HG02870 (cell line): ENCODE measurements around the gene SLC5A4.
"Not testable (repeated sequence)": the region's sequence is repeated elsewhere in the genome, so short reads cannot be mapped to it uniquely, and the experiment has no call there.

Experiments used
- ATAC-seq: cut with Tn5 transposase; IDR thresholded peaks from one replicate; pipeline ENCODE4 v1.9.1; 2021; ENCODE audit warnings: mild to moderate bottlenecking, moderate library complexity; ENCODE audit not compliant: unreplicated experiment

The SLC5A4 gene

DNA sequence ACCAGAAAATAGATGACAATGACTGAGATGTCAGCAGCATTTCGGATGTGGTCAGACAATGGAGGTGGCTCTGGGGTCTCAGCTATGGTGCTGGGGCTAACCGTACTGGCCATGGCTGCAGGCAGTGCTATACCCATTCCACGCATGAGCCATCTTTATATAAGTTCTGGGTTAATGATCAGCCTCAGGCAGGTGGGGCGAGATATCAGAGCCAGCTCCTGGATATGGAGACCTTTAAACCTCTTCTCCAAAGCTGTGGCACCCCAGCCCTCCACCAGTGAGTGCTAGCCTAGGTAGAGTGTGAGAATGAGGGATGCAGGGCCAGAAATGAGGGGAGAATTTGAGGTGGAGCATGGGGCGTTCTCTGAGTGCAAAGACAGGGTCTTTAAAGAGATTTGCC, at the start of gene SLC5A4:
Gene SLC5A4, minus strand, starts transcription at position 131 of the 400 bp plus-strand sequence. Its CDS starts 18 bp downstream, at position 113.
- ATAC-seq, result no peak

DNA sequence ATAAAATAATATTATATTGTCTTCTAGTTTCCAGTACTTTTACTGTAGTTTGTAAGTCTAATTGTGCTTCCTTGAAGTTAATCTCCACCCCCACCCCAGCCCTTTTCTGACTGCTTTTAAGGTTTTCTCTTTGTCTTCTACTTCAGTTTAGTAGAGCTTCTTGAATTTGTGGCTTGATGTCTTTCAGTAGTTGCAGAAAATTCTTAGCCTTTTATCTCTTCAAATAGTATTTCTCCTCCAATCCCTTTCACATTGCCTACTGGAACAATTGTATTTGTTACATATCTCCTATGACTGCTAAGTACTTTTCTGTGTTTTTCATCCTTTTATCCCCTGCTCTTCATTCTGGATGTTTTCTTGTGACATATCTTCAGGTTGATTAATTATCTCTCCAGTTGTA, 38.8 kb upstream of the SLC5A4 start:
- ATAC-seq, result not testable (repeated sequence)

DNA sequence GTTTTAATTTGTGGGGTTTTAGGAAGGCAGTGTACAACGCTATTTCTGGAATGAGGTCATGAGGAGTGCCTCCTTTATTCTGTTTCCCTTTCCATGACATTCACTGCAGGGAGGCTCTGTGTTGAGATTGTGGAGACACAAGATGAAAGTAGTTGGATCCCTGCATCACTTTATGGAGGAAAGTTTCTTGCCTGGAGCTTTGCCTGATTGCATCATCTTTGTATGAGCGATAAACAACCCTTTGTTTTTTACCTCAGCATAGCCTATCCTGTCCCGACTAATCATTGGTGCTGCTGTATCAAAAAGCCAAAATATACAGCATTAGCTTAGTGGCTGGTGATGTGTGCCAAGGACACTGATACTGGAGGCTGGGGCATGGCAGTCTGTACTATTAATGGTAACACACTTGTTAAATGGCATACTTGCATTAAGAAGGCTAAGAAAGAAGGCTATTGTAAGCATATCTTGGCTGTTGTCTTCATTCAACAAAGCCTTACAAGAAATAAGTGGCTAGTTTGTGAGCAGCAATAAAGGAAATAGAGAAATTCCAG, 31.2 kb upstream of the SLC5A4 start:
- ATAC-seq, result no peak

DNA sequence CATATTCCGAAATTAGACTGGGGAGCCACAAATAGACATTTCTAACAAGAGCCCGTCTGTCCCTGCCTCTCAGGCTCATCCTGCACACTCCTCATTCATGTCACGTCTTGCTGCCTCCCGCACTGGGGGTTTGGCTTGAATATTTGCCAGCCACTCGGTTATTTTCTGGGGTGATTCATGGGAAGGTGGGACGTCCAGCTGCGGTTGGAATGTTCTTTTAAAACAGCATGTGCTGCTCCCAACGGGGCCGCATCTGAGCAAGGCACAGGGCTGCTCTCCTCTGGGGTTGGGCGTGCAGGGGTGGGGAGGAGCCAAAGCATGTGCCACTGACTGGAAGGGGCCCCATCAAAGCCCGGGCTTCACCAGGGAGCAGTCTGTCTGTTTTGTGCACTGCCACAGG, 25.9 kb upstream of the SLC5A4 start:
- ATAC-seq, result no peak

DNA sequence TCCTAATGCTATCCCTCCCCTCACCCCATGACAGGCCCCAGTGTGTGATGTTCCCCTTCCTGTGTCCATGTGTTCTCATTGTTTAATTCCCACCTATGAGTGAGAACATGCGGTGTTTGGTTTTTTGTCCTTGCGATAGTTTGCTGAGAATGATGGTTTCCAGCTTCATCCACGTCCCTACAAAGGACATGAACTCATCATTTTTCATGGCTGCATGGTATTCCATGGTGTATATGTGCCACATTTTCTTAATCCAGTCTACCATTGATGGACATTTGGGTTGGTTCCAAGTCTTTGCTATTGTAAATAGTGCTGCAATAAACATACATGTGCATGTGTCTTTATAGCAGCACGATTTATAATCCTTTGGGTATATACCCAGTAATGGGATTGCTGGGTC, 20.2 kb upstream of the SLC5A4 start:
- not testable (repeated sequence) for ATAC-seq

DNA sequence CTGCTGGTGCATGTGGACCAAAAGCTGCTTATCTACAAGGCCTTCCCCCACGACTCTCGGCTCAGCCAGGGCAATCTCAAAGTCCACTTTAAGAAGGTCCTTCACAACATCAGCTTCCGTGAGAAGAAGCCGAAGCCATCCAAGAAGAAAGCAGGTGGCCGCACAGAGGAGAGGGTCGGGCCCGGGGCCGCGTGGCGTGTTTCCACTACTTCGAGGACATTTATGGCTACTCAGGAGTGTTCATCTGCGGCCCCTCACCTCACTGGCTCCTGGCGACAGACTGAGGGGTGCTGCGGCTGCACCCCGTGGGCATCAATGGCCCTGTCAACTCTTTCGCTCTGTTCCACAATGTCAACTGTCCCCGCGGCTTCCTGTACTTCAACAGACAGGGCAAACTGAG, 16.2 kb upstream of the SLC5A4 start:
- ATAC-seq, result no peak

DNA sequence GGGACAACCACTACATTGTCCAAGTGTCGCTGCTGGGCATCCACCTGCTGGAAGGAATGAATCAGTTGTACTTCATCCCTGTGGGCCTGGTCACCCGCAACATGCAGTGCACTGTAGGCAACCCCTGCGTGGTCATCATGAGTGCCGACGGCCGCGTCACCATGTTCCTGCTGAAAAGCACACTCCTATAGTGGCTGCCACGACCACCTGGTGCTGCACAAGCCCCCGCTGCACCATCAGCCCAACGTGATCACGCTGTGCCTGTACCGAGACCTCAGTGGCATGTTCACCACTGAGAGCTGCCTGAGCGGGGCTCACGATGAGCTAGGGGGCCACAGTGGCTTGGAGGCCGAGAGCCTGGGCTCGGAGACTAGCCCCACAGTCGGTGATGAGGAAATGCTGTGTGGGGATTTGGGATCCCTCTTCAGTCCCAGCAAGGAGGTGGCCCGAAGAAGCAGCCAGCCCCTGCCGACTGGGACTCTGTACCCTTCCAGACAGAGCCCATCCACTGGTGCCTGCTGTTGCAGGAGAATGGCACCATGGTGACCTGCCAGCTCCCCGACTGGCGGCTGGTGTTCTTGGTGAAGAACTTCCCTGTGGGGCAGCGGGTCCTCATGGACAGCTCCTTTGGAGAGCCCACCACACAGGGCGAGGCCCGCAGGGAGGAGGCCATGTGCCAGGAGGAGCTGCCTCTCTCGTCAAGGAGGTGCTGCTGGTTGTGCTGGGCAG, 15.7 kb upstream of the SLC5A4 start:
- no peak for ATAC-seq

DNA sequence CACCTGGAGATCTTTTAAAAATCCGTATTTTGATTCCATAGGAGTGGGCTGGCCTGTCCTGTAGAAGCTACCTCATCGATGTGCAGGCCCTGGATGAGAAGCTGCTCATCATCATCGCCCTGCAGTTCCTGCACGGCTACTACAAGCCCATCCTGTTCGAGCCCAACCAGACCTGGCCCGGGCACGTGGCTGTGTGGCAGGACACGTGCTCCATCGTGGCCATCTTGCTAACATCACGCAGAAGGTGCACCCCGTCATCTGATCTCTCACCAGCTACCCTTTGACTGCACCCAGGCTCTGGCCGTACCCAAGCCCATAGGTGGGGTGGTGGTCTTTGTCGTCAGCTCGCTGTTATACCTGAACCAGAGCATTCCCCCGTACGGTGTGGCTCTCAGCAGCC, 14.2 kb upstream of the SLC5A4 start:
- no peak for ATAC-seq

DNA sequence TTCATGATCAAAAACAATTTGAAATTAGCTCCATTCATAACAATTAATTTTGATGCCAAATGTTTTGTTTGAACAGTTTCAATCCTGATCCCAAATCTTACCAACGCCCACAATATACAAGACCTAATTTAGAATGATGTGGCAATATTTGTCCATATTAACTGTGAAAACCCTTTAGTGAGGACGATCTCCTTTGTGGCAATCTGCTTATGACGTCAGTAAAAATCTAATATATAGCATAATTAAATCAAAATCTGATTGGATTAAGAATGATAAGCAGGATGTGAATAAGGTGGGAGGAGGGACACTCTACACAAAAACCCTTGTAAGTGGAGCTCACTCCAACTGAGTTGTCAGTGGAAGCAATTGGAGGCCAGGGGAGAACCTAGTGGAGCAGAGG, 11.9 kb upstream of the SLC5A4 start:
- ATAC-seq, result no peak

DNA sequence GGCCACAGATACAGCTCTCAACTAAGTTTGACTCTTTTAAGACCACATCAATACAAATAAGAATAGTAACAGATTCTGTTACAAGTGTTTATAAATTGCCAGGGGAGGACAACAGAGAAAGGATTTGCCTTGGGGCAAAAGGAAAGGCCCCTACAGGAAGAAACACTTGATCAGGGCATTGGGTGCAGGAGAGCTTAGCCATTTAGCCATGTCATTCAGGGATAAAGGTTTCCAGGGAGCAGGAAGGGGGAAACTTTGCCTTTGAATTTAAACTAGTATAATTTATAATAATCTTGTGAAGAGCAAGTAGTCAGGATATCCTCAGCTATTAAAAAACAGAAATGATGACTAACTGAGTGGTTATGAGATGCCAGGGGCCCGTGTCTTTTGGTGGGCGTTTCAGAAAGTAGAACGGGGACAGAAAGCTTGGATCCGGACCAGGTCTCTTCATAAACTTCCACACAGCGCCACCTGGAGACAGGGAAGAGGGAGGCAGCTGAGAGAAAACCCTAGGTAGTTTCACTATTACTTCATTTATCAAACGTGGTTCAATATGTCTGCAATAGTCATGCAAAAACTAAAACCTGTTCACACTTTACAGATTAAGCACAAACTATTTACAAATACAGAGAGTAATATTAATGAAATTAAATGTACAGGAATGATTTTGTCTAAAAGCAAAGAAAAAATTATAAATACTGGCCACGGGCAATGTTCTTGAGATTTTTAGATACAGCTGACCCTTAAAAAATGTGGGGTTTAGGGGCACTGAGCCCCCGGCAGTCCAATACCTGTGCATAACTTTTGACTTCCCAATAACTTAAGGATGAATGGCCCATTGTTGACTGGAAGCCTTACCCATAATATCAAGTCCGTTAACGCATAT, 11.0 kb upstream of the SLC5A4 start:
- no peak for ATAC-seq

DNA sequence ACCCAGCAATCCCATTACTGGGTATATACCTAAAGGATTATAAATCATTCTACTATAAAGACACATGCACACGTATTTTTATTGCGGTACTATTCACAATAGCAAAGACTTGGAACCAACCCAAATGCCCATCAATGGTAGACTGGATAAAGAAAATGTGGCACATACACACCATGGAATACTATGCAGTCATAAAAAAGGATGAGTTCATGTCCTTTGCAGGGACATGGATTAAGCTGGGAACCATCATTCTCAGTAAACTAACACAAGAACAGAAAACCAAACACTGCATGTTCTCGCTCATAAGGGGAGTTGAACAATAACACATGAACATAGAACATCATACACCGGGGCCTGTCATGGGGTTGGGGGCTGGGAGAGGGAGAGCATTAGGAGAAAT, 8.5 kb upstream of the SLC5A4 start:
- ATAC-seq, result not testable (repeated sequence)

DNA sequence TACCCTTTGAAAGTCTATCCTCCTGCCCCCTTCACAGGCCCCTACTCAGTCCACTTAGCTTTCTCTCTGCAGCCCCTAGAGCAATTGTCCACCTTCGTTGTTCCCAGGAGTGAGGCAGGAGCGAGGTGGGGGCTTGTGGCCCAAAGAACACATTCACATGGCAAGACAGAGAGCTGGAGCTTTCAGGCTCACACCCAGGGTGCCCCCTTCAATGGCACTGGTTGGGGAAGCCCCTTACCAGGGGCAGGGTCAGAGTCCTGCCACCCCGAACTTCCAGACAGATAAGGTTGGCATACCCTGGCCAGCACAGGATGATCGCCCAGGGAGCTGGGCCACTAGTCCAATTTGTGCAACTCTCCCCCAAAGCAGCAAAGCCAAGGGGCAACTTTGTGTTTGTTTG, 6.2 kb upstream of the SLC5A4 start:
- ATAC-seq, result no peak

DNA sequence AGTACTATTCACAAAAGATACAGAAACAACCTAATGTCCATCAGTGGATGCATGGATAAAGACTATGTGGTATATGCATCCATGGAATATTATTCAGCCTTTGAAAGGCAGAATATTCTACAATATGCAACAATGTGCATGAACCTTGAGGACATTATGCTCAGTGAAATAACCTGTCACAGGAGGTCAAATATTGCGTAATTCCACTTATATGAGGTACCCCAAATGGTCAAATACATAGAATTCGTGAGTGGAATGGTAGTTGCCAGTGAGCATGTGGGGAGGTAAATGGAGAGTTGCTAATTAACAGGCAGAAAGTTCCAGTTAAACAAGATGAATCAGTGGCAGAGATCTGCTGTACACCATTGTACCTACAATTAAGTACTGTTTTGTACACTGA, 3.6 kb upstream of the SLC5A4 start:
- no peak for ATAC-seq

DNA sequence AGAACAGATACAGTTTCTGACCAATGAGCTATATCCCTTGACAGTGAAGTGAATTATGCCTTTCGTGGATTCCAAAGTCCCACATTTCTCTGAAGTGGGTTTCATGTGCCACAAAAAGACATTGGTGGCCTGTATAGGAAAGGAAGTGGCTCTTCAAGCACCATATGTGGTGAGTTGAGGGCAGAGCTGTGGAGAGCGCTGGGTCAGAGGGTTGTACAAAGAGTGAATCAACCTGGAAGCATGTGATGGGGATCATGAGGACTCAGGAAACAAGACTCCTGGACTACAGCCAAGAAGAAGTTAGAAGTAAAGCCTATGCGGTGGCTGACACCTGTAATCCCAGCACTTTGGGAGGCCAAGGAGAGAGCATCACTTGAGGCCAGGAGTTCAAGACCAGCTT, 579 bp upstream of the SLC5A4 start:
- ATAC-seq, result no peak

DNA sequence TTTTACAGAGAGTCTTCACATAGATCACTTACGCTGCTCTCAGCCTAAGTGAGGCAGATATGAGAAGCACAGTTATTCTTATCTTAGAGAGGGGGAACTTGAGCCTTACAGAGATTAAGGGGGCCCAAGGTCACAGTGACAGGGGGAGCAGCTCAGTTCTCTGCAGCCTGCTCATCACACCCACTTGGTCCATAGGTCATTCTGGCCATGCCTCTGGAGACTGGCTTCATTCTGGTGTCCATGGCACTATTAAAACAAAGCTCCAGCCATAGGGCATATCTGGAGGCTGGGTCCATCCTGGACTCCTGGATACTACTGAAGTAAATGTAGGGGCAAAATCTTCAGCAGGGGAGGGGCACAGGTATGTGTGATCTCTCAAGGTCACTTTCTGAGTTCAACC, 5.9 kb downstream of the SLC5A4 start:
- no peak for ATAC-seq

DNA sequence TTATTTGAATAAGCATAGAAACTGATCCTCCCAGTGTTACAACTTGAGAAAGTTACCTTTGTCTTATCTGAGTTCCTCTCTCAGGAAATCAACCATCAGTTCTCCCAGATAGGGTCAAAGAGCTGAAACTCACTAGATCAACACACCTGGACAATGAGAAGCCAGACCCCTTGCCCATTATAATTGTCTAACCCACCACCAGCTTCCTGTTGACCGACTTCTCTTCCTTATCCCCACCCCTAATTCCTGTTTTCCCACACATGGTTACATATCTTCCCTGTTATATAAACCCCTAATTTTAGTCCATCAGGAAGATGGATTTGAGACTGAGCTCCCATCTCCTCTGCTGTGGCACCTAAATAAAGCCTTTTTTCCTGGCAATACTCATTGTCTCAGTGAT, 6.9 kb downstream of the SLC5A4 start:
- no peak for ATAC-seq

DNA sequence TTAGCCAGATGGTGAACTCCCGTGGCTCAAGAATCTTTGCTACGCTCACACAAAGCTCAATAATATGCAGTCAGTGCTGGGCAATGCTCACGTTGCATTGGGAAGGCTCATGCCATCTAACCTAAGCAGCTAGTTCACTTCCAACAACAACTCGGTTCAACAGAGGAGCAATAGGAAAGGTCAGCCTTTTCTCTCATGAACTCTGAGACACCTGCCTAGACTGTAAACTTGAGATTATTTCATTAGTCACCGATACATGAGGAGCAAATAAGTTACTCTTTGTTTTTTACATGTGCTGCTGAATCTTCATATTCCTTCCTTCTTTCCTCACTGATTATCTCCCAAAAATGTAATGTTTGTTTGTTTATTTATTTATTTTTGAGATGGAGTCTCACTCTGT, 9.0 kb downstream of the SLC5A4 start:
- no peak for ATAC-seq

DNA sequence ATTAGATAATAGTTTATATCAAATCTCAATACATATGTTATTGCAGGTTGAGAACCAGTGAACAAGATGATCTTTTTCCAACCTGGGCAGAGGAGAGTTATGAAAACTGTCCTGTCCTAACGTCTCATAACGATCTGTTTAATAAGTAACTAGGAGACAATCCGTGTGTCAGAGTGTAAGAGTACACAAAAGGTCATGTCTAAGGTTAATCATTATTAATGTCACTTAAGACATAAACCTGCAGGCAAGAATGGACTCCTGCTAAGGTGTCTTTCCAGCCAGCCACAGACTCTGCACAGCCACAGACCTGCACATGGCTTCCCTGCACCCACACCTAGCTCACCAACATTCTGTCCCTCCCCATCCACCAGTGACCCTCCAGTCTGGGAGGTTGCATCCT, 10.1 kb downstream of the SLC5A4 start:
- no peak for ATAC-seq

DNA sequence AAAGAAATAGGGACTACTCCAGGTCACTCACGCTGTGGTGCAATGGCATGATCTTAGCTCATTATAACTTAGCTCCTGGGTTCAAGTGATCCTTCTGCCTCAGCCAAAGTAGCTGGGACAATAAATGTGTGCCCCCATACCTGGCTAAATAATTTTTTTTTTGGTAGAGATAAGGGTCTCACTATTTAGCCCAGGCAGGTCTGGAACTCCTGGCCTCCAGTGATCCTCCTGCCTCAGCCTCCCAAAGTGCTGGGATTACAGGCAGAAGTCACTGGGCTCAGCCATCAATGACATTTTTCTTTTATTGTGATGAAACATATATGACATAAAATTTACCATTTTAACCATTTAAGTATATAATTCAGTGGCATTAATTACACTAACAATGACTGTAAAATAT, 10.6 kb downstream of the SLC5A4 start:
- ATAC-seq, result no peak

DNA sequence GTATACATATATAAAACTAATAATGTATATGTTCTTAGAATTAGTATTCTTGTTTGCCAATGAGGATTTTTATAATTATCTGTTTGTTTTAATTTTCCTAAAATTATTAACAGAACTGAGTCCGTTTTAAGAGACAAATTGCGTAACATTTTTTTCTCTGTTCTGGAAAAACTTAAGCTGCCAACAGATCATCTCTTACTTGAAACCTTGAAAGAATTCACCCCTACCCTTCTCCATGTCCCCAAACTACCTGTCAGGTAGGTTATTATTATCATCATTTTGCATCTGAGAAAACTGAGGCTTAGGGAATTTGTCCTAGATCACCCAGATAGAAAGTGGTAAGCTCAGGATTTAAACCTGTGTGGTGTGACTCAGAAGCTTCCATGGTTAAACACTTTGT, 14.7 kb downstream of the SLC5A4 start:
- no peak for ATAC-seq

DNA sequence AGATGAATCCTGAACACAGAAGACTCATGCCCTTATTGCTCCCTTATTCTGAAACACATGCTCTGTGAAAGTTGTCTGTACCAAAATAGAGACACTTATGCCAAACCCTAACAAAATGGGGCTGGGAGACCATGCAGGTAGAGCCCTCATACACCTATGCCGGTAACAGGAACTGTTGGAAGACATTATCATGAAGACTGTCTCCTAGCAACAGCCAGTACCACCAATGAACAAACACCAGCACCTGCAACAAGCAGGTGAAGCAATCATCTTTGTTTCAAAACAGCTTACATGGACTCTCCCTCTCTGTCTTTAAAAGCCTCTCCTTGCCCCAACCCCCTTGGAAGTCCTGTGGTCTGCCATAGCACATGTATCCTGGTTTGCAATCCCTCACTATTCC, 17.2 kb downstream of the SLC5A4 start:
- ATAC-seq, result no peak

DNA sequence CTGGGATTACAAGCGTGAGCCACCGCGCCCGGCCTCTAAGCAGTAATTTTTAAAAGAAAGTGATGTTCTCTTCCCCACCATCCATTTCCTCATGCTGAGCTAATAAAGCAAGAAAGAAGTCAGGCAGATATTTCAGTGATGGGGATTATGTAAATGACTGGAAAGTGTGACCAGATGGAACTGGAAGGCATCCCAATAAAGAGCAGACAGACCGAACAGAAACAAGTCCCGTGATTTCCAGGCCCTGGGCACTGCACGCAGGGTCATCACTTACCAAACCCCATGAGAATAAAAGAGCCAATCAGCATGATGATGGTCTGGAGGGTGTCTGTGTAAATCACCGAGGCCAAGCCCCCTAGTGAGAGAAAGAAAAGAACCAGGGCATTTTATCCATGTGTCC, 18.2 kb downstream of the SLC5A4 start:
- no peak for ATAC-seq
